Activated naive CD4-positive, alpha-beta T cell treated with anti-CD3 and anti-CD28 coated beads, Interleukin-2, amount 10 ng/mL, durations not matched to agents 7 days and 5 days (primary cell): ENCODE data around the gene DNAH9.

Experiments
- CTCF ChIA-PET: fragments of 350-600 bp; sonication (Branson Sonifier 250); formaldehyde crosslinking; loops from one replicate; lab custom pipeline; 2021; ENCODE audit warnings: antibody characterized with exemption; lab: Charles Lee
- DNase-seq: peaks from one replicate; pipeline ENCODE4 v3.0.0-alpha.2; 2020
- H3K27ac Mint-ChIP-seq: one replicate; pipeline ENCODE4 v1.8.0; 2021; ENCODE audit warnings: mild to moderate bottlenecking, moderate library complexity, mixed read lengths
- H3K27me3 Mint-ChIP-seq: one replicate; pipeline ENCODE4 v1.8.0; 2021; ENCODE audit warnings: mild to moderate bottlenecking, mixed read lengths
- H3K36me3 Mint-ChIP-seq: one replicate; pipeline ENCODE4 v1.8.0; 2021; ENCODE audit warnings: mixed read lengths
- H3K4me1 Mint-ChIP-seq: one replicate; pipeline ENCODE4 v1.8.0; 2021; ENCODE audit warnings: mixed read lengths
- H3K4me3 Mint-ChIP-seq: one replicate; pipeline ENCODE4 v1.8.0; 2021; ENCODE audit warnings: mild to moderate bottlenecking, moderate library complexity, mixed read lengths
- H3K9me3 Mint-ChIP-seq: one replicate; pipeline ENCODE4 v1.8.0; 2021; ENCODE audit warnings: mixed read lengths

The DNAH9 gene

GRCh38 chr17:11795906-11796305 is 197.6 kb downstream of the DNAH9 start:
- H3K36me3 Mint-ChIP-seq = no peaks in the 10 kb centered on the region
- no peaks in the 10 kb centered on the region for H3K27me3 Mint-ChIP-seq
- H3K27ac Mint-ChIP-seq = no peak overlapping the region
- CTCF ChIA-PET = no interaction called here
- DNase-seq = no peak
- H3K9me3 Mint-ChIP-seq = peaks cover 10% of the 10 kb centered on the region
- H3K4me1 Mint-ChIP-seq = no peaks in the 10 kb centered on the region
- no peak overlapping the region for H3K4me3 Mint-ChIP-seq

GRCh38 chr17:11797803-11798202 is 199.5 kb downstream of the DNAH9 start:
- Mint-ChIP-seq H3K4me1 (no peaks in the 10 kb centered on the region), H3K27me3 (no peaks in the 10 kb centered on the region), H3K36me3 (no peaks in the 10 kb centered on the region), H3K4me3 (no peak overlapping the region), H3K9me3 (peaks cover 8% of the 10 kb centered on the region), H3K27ac (no peak overlapping the region)
- DNase-seq = no peak
- CTCF ChIA-PET = no interaction called here

GRCh38 chr17:11803231-11803969 is 205.1 kb downstream of the DNAH9 start:
- CTCF ChIA-PET = no interaction called here
- Mint-ChIP-seq H3K27ac (no peak overlapping the region), H3K36me3 (no peaks in the 10 kb centered on the region), H3K4me3 (no peak overlapping the region), H3K9me3 (peaks cover 2% of the 10 kb centered on the region), H3K27me3 (no peaks in the 10 kb centered on the region), H3K4me1 (no peaks in the 10 kb centered on the region)
- DNase-seq = no peak

DNA sequence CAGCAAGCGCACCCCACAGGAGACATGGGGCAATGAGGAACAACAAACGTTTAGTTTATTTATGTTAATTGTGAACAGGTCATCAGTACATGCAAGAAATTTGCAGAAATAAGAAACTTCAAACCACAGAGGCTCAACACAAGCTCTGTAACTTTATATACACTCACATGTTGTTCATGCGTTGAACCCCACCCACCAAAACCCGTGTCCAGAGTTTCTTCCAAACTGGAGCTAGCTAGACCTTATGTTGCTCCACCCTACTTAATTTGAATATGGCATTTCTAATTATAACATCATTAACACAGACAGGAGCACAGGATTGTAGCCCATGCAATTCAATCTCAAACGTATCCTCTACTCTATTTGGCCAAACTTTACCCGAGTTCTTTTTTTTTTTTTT is 206.9 kb downstream of the DNAH9 start:
- H3K36me3 Mint-ChIP-seq = no peaks in the 10 kb centered on the region
- no peaks in the 10 kb centered on the region for H3K27me3 Mint-ChIP-seq
- CTCF ChIA-PET = no interaction called here
- no peak overlapping the region for H3K27ac Mint-ChIP-seq
- DNase-seq = no peak
- no peaks in the 10 kb centered on the region for H3K4me1 Mint-ChIP-seq
- H3K4me3 Mint-ChIP-seq = no peak overlapping the region
- peaks cover 2% of the 10 kb centered on the region for H3K9me3 Mint-ChIP-seq

DNA sequence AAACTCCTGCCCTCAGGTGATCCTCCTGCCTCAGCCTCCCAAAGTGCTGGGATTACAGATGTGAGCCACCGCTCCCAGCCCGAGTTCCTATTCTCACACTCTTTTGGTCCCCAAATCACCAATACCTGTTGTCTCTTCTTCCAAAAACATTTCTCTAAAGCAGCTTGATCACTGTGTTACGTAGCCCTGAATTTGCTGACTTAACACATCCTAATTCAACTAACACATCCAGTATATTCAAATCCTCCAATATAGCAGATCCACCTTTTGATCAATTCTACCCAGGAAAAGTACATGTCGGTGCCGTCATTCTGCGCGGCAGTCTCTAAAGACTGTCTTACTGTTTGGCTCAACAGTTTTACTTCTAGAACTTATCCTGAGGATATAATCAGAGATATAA is 207.7 kb downstream of the DNAH9 start:
- Mint-ChIP-seq H3K4me3 (no peak overlapping the region), H3K36me3 (no peaks in the 10 kb centered on the region), H3K4me1 (no peaks in the 10 kb centered on the region), H3K9me3 (peaks cover 7% of the 10 kb centered on the region), H3K27me3 (no peaks in the 10 kb centered on the region), H3K27ac (no peak overlapping the region)
- CTCF ChIA-PET = no interaction called here
- no peak for DNase-seq

- H3K4me3 Mint-ChIP-seq = no peak overlapping the region
- no peak for DNase-seq
- H3K27me3 Mint-ChIP-seq = no peaks in the 10 kb centered on the region
- no peak overlapping the region for H3K27ac Mint-ChIP-seq
- no peaks in the 10 kb centered on the region for H3K4me1 Mint-ChIP-seq
- H3K9me3 Mint-ChIP-seq = peaks cover 10% of the 10 kb centered on the region
- no peaks in the 10 kb centered on the region for H3K36me3 Mint-ChIP-seq
- CTCF ChIA-PET = no interaction called here
Observed at GRCh38 chr17:11807606-11808005, 209.3 kb downstream of the DNAH9 start.

DNA sequence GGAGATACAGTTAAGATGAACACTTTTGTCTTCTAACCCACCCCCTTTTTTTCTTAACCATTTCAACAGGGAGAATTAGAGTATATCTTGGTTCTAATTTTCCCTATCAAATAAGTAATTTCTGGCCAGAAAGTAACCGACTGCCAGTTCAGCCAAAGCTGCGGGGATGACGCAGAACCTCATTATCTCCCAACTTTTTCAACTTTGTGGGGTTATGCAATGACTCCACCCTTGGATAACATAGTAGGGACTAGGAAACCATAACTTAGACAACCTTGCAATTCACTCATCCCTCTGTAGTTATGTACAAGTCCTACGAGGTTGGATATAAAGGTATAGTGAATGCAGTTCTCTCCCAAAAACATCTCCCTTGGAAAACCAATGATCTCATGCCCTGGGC is 215.0 kb downstream of the DNAH9 start:
- Mint-ChIP-seq H3K27me3 (no peaks in the 10 kb centered on the region), H3K27ac (no peak overlapping the region), H3K4me3 (no peak overlapping the region), H3K36me3 (no peaks in the 10 kb centered on the region), H3K4me1 (no peaks in the 10 kb centered on the region), H3K9me3 (peaks cover 8% of the 10 kb centered on the region)
- CTCF ChIA-PET = no interaction called here
- DNase-seq = no peak

DNA sequence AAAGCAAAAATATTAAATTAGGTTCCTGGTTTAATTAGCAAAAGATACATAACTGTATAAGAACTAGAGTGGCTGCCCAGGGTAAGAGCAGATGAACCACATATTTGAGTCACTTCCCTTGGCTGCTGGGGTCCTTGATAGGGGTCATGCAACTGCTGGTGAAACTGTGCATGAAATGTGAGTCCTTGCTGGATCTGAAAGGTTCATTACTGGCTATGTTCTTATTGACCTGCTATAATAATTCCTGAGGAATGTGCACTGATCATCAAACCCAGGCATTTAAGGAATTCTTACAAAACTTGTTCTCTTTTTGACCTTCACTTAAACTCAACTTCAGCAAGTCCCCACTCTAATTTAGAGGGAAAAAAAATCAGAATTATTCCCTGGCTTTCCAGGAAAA is 215.6 kb downstream of the DNAH9 start:
- H3K9me3 Mint-ChIP-seq = peaks cover 8% of the 10 kb centered on the region
- H3K27ac Mint-ChIP-seq = no peak overlapping the region
- no peaks in the 10 kb centered on the region for H3K36me3 Mint-ChIP-seq
- no peak for DNase-seq
- no peaks in the 10 kb centered on the region for H3K27me3 Mint-ChIP-seq
- CTCF ChIA-PET = no interaction called here
- H3K4me1 Mint-ChIP-seq = no peaks in the 10 kb centered on the region
- H3K4me3 Mint-ChIP-seq = no peak overlapping the region

DNA sequence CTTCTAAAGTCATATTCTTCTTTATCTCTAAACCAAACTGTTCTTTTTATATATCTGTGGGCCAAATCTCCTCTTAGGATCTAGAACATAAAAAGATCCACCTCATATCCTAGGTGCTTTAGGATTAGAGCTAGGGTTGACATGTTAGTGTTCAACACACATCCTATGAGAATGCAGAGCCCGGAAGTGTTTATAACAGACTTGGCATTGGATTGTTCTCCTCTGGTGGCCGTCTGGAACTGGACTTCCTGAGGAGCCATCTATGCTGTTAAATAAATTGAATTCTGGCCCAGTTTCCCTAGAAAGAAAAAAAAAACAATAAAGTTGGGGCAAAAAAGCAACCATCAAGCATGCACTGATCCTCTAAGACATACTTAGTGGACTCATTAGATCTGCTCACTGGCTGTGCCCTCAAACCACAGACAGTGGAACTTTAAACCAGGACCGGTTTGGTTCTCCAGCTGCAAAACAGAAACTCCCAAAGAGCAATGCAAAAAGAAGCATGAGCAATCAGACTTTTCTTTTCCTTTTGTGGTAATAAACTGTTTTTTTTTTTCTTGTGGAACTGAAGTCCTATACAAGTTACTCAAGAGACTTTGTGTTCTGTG is 216.5 kb downstream of the DNAH9 start:
- H3K27me3 Mint-ChIP-seq = no peaks in the 10 kb centered on the region
- H3K4me1 Mint-ChIP-seq = no peaks in the 10 kb centered on the region
- H3K27ac Mint-ChIP-seq = no peak overlapping the region
- no peak for DNase-seq
- CTCF ChIA-PET = no interaction called here
- H3K9me3 Mint-ChIP-seq = peaks cover 8% of the 10 kb centered on the region
- no peaks in the 10 kb centered on the region for H3K36me3 Mint-ChIP-seq
- H3K4me3 Mint-ChIP-seq = no peak overlapping the region

DNA sequence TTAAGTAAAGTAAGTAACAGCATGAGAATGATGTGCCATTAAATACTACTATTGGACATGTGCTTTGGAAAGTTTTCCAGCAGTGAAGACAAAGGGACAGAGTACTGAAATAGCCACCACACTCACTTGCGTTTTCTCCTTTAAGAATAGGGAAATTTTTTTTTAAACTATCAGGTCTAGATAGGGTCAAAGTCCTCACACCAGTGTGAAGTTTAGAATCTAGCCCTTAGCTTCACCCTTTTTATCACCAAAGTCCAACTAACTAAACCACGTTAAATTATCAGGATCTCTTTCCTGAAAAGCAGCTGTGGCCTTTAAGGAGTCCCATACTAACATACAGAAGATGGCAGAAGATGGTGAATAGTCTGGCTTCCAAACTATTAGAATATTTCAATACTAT is 218.1 kb downstream of the DNAH9 start:
- peaks cover 3% of the 10 kb centered on the region for H3K9me3 Mint-ChIP-seq
- no peak for DNase-seq
- H3K4me1 Mint-ChIP-seq = no peaks in the 10 kb centered on the region
- no peaks in the 10 kb centered on the region for H3K36me3 Mint-ChIP-seq
- CTCF ChIA-PET = no interaction called here
- H3K4me3 Mint-ChIP-seq = no peak overlapping the region
- no peaks in the 10 kb centered on the region for H3K27me3 Mint-ChIP-seq
- no peak overlapping the region for H3K27ac Mint-ChIP-seq

DNA sequence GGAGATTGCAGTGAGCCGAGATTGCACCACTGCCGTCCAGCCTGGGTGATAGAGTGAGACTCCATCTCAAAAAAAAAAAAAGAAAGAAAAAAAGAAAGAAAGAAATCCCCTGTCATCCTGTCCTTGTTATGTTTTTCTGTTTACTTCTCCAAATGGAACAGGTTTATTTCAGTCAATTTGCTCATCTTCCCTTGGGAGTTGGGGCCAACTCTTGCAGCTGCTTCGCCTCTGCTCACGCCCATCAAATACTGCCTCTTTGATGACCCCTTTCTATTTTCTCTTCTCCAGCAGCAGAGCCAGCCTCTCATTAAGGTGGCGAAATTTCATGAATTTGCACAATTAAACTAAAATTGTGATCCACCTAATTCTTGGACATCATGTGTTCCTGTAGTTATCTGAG is 225.6 kb downstream of the DNAH9 start:
- H3K4me1 Mint-ChIP-seq = no peaks in the 10 kb centered on the region
- CTCF ChIA-PET = no interaction called here
- H3K27ac Mint-ChIP-seq = no peak overlapping the region
- H3K9me3 Mint-ChIP-seq = peaks cover 20% of the 10 kb centered on the region
- H3K27me3 Mint-ChIP-seq = no peaks in the 10 kb centered on the region
- no peaks in the 10 kb centered on the region for H3K36me3 Mint-ChIP-seq
- no peak for DNase-seq
- no peak overlapping the region for H3K4me3 Mint-ChIP-seq

DNA sequence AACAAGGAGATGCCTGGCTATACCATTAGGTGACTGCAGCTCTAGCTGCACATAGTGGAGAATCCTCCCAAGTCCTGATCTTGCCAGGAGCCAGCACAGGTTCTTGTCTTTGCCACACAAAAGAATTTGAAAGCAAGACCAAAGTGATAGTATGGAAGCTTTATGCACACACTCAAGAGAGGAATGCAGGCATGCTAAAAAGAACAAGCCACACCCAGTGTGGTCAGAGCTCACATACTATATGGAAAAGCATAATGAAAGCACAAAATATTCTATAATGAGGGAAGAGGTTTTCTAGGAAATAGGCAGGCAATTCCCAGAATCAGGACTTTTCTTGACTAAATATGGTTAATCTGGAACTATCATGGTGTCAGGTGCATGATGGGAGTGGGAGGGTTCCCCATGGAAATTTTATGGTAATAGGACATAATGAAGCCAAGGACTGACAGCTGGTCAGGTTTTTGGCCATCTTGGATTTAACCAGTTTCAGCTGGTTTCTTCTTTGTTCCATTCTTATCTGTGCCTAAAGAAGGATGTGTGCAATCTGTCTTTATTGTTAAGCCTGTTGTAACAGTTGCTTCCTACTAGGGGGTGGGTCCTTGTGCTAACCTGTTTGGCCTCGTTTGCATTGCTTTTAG is 227.4 kb downstream of the DNAH9 start:
- CTCF ChIA-PET = no interaction called here
- no peak overlapping the region for H3K4me3 Mint-ChIP-seq

GRCh38 chr17:11832401-11833137 is 234.3 kb downstream of the DNAH9 start:
- Mint-ChIP-seq H3K4me1 (no peaks in the 10 kb centered on the region), H3K9me3 (peaks cover 11% of the 10 kb centered on the region), H3K36me3 (no peaks in the 10 kb centered on the region), H3K4me3 (no peak overlapping the region), H3K27me3 (no peaks in the 10 kb centered on the region), H3K27ac (no peak overlapping the region)
- DNase-seq = no peak
- CTCF ChIA-PET = no interaction called here

More for the DNA sequence above, 227.4 kb downstream of the DNAH9 start:
- Mint-ChIP-seq H3K36me3 (no peaks in the 10 kb centered on the region), H3K27me3 (no peaks in the 10 kb centered on the region), H3K9me3 (peaks cover 21% of the 10 kb centered on the region), H3K27ac (no peak overlapping the region), H3K4me1 (no peaks in the 10 kb centered on the region)
- DNase-seq = no peak

GRCh38 chr17:11836508-11836907 is 238.2 kb downstream of the DNAH9 start:
- no peaks in the 10 kb centered on the region for H3K36me3 Mint-ChIP-seq
- H3K4me3 Mint-ChIP-seq = no peak overlapping the region
- no peak for DNase-seq
- CTCF ChIA-PET = no interaction called here
- no peaks in the 10 kb centered on the region for H3K4me1 Mint-ChIP-seq
- H3K27ac Mint-ChIP-seq = no peak overlapping the region
- no peaks in the 10 kb centered on the region for H3K27me3 Mint-ChIP-seq
- peaks cover 3% of the 10 kb centered on the region for H3K9me3 Mint-ChIP-seq
